OCI-LY3 (cell line): ENCODE data around the gene IFT27.

Experiments
- H2AFZ ChIP-seq: fragments of 200-600, 300-600 bp; shearing (Covaris generic); 2 replicates; pipeline ENCODE4 v1.6.0; 2014; ENCODE audit warnings: antibody characterized with exemption, low read depth, low read length
- H3K27ac ChIP-seq: fragments of 200-600, 300-600 bp; sonication (generic); 2 replicates; pipeline ENCODE4 v1.5.1; 2014; ENCODE audit warnings: mild to moderate bottlenecking, low read length, moderate library complexity, mixed read lengths
- H3K27me3 ChIP-seq: fragments of 200-600, 300-600 bp; sonication (generic); 2 replicates; pipeline ENCODE4 v1.6.1; 2014; ENCODE audit warnings: low read depth, low read length, mixed read lengths
- H3K36me3 ChIP-seq: fragments of 200-600, 300-600 bp; sonication (generic); replicated peaks from 2 replicates; pipeline ENCODE3; 2014; ENCODE audit warnings: low read depth, low read length, mixed read lengths
- H3K4me1 ChIP-seq: fragments of 300-600, 200-600 bp; sonication (generic); 2 replicates; pipeline ENCODE4 v1.6.1; 2014; ENCODE audit warnings: low read length, mixed read lengths
- H3K4me2 ChIP-seq: fragments of 200-600, 300-600 bp; sonication (generic); 2 replicates; pipeline ENCODE4 v1.6.1; 2014; ENCODE audit warnings: low read length, mixed read lengths
- H3K4me3 ChIP-seq: fragments of 300-600, 200-600 bp; sonication (generic); 2 replicates; pipeline ENCODE4 v1.5.1; 2014; ENCODE audit warnings: antibody characterized with exemption, mild to moderate bottlenecking, low read length, moderate library complexity
- H3K79me2 ChIP-seq: fragments of 300-600, 200-600 bp; shearing (Covaris generic); 2 replicates; pipeline ENCODE4 v1.6.1; 2014; ENCODE audit warnings: mild to moderate bottlenecking, low read length, mixed read lengths
- H3K9ac ChIP-seq: fragments of 300-600, 200-600 bp; shearing (Covaris generic); 2 replicates; pipeline ENCODE4 v1.6.0; 2014; ENCODE audit warnings: mild to moderate bottlenecking, low read length, moderate library complexity
- H3K9me3 ChIP-seq: fragments of 200-600, 300-600 bp; shearing (Covaris generic); 2 replicates; pipeline ENCODE4 v1.6.1; 2014; ENCODE audit warnings: low read length, mixed read lengths; ENCODE audit not compliant: insufficient read depth
- H4K20me1 ChIP-seq: fragments of 200-600, 300-600 bp; sonication (generic); 2 replicates; pipeline ENCODE4 v1.6.1; 2016; ENCODE audit warnings: low read length, mixed read lengths; ENCODE audit not compliant: insufficient read depth
- CTCF ChIP-seq: fragments of 200-600, 300-600 bp; sonication (generic); IDR thresholded peaks from 2 replicates; pipeline ENCODE4 v1.5.1; 2014; ENCODE audit warnings: antibody characterized with exemption, low read length, low read depth
- EZH2phosphoT487 ChIP-seq: fragments of 200-600 bp; shearing (Covaris generic); IDR thresholded peaks from 2 replicates; pipeline ENCODE4 v1.6.1; 2018; ENCODE audit warnings: antibody characterized with exemption, mixed run types, low read depth

IFT27 gene

GRCh38 chr22:36722055-36722454, 53.9 kb downstream of the IFT27 start:
- Histone ChIP-seq H3K27me3 (peaks cover 60% of the 10 kb centered on the region), H3K4me3 (no peak overlapping the region)
- TF ChIP-seq EZH2phosphoT487 = no peak
- no peak for TF ChIP-seq CTCF

GRCh38 chr22:36715647-36716046, 60.3 kb downstream of the IFT27 start:
- no peak overlapping the region for H3K4me2 ChIP-seq
- no peak overlapping the region for H2AFZ ChIP-seq
- TF ChIP-seq EZH2phosphoT487 (no peak), CTCF (no peak)
- no peak overlapping the region for H3K4me3 ChIP-seq
- no peak overlapping the region for H3K27ac ChIP-seq
- H3K9me3 ChIP-seq = no peaks in the 10 kb centered on the region
- no peak overlapping the region for H3K9ac ChIP-seq
- no peaks in the 10 kb centered on the region for H4K20me1 ChIP-seq
- no peaks in the 10 kb centered on the region for H3K79me2 ChIP-seq
- no peaks in the 10 kb centered on the region for H3K36me3 ChIP-seq
- peaks cover 11% of the 10 kb centered on the region; the same call in 1 of the 2 replicates for H3K4me1 ChIP-seq
- peaks cover 63% of the 10 kb centered on the region for H3K27me3 ChIP-seq

More at GRCh38 chr22:36722055-36722454, 53.9 kb downstream of the IFT27 start:
- Histone ChIP-seq H3K27ac (no peak overlapping the region), H4K20me1 (no peaks in the 10 kb centered on the region), H3K9ac (no peak overlapping the region), H3K4me2 (no peak overlapping the region), H3K79me2 (no peaks in the 10 kb centered on the region), H3K4me1 (no peaks in the 10 kb centered on the region), H3K9me3 (no peaks in the 10 kb centered on the region), H3K36me3 (no peaks in the 10 kb centered on the region), H2AFZ (no peak overlapping the region)

GRCh38 chr22:36714110-36714509, 61.8 kb downstream of the IFT27 start:
- no peak overlapping the region for H3K9ac ChIP-seq
- no peak overlapping the region for H3K4me2 ChIP-seq
- peaks cover 47% of the 10 kb centered on the region for H3K27me3 ChIP-seq
- no peak overlapping the region for H3K4me3 ChIP-seq
- H3K4me1 ChIP-seq = peaks cover 11% of the 10 kb centered on the region; the same call in 1 of the 2 replicates
- H4K20me1 ChIP-seq = no peaks in the 10 kb centered on the region
- H2AFZ ChIP-seq = no peak overlapping the region
- H3K9me3 ChIP-seq = no peaks in the 10 kb centered on the region
- no peaks in the 10 kb centered on the region for H3K79me2 ChIP-seq
- TF ChIP-seq CTCF = no peak
- TF ChIP-seq EZH2phosphoT487 = no peak
- H3K36me3 ChIP-seq = no peaks in the 10 kb centered on the region
- H3K27ac ChIP-seq = no peak overlapping the region

GRCh38 chr22:36713436-36713835, 62.5 kb downstream of the IFT27 start:
- peaks cover 44% of the 10 kb centered on the region for H3K27me3 ChIP-seq
- H3K79me2 ChIP-seq = no peaks in the 10 kb centered on the region
- H2AFZ ChIP-seq = no peak overlapping the region
- H3K9ac ChIP-seq = no peak overlapping the region
- H4K20me1 ChIP-seq = no peaks in the 10 kb centered on the region
- peaks cover 11% of the 10 kb centered on the region; the same call in 1 of the 2 replicates for H3K4me1 ChIP-seq
- no peaks in the 10 kb centered on the region for H3K36me3 ChIP-seq
- H3K4me2 ChIP-seq = peak overlapping the region; percentile 7; the same call in 1 of the 2 replicates
- no peak overlapping the region for H3K4me3 ChIP-seq
- H3K27ac ChIP-seq = no peak overlapping the region
- TF ChIP-seq CTCF (no peak), EZH2phosphoT487 (no peak)
- H3K9me3 ChIP-seq = no peaks in the 10 kb centered on the region
